Stomach (tissue), 9 donors: ENCODE measurements around the gene CCDC110. TPM values are rescaled to one million over a fixed set of nuclear protein-coding genes. Genes with fewer than 3 reads are reported as not detected.
A peak's percentile ranks its signal among the peaks of the same experiment; 100 is the strongest.

Experiments
- DNase-seq, 2 donors: peaks; one replicate each; pipeline versions ENCODE4 v3.0.0 to v3.0.0-alpha.2; 2013 to 2019
- H3K27ac ChIP-seq, 5 donors: fragments of 200-600 bp in 4 of 5; sonication (generic) in 4 of 5; one replicate each; pipeline ENCODE4 v1.5.1; 2013 to 2019; ENCODE audit warnings: mild to moderate bottlenecking in 1 of 5, moderate library complexity in 1 of 5
- H3K27me3 ChIP-seq, 3 donors: fragments of 200-600 bp; sonication (generic); one replicate each; pipeline ENCODE4 v1.5.1; 2017 to 2019; ENCODE audit warnings: mixed run types in 1 of 3
- H3K36me3 ChIP-seq, 4 donors: fragments of 200-600 bp; sonication (generic); 1 replicate in 3 of 4; 2 replicates in 1 of 4; pipeline ENCODE4 v1.5.1; 2016 to 2019
- H3K4me1 ChIP-seq, 4 donors: fragments of 200-600 bp; sonication (generic); one replicate each; pipeline ENCODE4 v1.5.1; 2016 to 2019
- H3K4me3 ChIP-seq, 4 donors: fragments of 200-600 bp; sonication (generic) in 3 of 4; one replicate each; pipeline ENCODE4 v1.5.1; 2016 to 2019; ENCODE audit warnings: mild to moderate bottlenecking in 1 of 4
- H3K9me3 ChIP-seq, 4 donors: fragments of 200-600 bp; sonication (generic); one replicate each; pipeline ENCODE4 v1.5.1; 2016 to 2019
- EP300 ChIP-seq: sonication (generic); formaldehyde crosslinking; IDR thresholded peaks from one replicate; pipeline ENCODE4 v1.6.1; 2017; ENCODE audit warnings: antibody characterized with exemption
- POLR2A ChIP-seq, 4 donors: fragments of 450-650 bp; IDR thresholded peaks; one replicate each; pipeline ENCODE4 v1.6.1; 2016; ENCODE audit warnings: antibody characterized with exemption in 4 of 4, control low read depth in 2 of 4, mild to moderate bottlenecking in 1 of 4, moderate library complexity in 1 of 4
- POLR2AphosphoS5 ChIP-seq, 3 donors: sonication (generic); formaldehyde crosslinking; IDR thresholded peaks; one replicate each; pipeline ENCODE4 v1.6.1; 2016; ENCODE audit warnings: antibody characterized with exemption in 3 of 3
- WGBS, 5 donors: extraction: QIAGEN DNeasy Blood & Tissue Kit in 3 of 5; methylation state at CpG; one replicate each; pipeline versions ENCODE4 v1.1.5 to v1.1.7; 2013 to 2018; 5-methylcytosine and 5-hydroxymethylcytosine counted together
- intact Hi-C: fragments of 100-400 bp; cut with DNase I; formaldehyde crosslinking; loops from one replicate; pipeline ENCODE4 v1.15.1; 2023; ENCODE audit warnings: low total_unique reads
- polyA plus RNA-seq, 3 donors: library from polyadenylated mRNA; stranded (reverse); fragments of 200-250 nt; gene quantifications; one replicate each; pipeline ENCODE4 v1.2.3, GENCODE V29; 2013
- total RNA-seq, 5 donors: library from RNA; depleted of rRNA; stranded (reverse); fragments of >200 nt; gene quantifications; one replicate each; pipeline versions ENCODE4 v1.1.0 to v1.2.3, GENCODE V29; 2014 to 2016
- TF ChIP-seq, protein P1 (sequence below), 7 experiments: fragments of 450-650 bp in 4 of 7; fragments of 200-600 bp in 3 of 7; sonication (generic) in 3 of 7; IDR thresholded peaks; one replicate each; pipeline ENCODE4 v1.5.1; 2016 to 2019; ENCODE audit warnings: antibody characterized with exemption in 7 of 7, control low read depth in 2 of 7, mild to moderate bottlenecking in 1 of 7
- donor health status: healthy with polysubstance abuse.
- donor health status: Bipolar disorder and iron deficiency.
- donor health status: healthy.

CCDC110 gene
- total and polyA plus RNA-seq, 8 donors, result 0.92 to 9.4 (median 4.0) TPM

DNA sequence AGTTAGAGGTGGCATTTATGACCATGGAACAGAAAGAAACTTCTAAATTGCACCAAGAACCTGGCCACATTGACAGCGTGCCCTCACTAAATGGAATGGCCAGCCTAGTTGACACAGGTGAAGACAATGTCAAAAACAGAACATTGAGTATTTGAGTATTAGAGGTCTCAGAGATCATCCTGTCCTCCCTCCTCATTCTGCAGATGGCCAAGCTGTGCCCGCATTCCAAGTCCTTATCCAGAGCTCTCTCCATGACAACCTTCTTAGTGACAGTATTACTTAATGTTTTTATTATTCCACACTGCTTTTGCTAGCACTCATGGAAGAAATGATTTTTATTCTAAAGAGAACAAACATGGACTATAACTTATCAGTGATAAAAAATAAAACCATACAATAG, 9.9 kb upstream of the CCDC110 start:
- Histone ChIP-seq H3K27ac (no peak overlapping the region), H3K4me1 (no peaks in the 10 kb centered on the region), H3K36me3 (no peaks in the 10 kb centered on the region), H3K9me3 (no peaks in the 10 kb centered on the region), H3K27me3 (no peaks in the 10 kb centered on the region), H3K4me3 (no peak overlapping the region)
- no peak for DNase-seq
- 84 to 95% (median 89%) methylated on average over 2 of the region's 2 CpGs for WGBS, 5 donors
- TF ChIP-seq POLR2AphosphoS5 (IDR thresholded peaks at IDR 0.05) (no peak), POLR2A (IDR thresholded peaks at IDR 0.05) (no peak), EP300 (no peak)
- TF ChIP-seq, protein P1, sequence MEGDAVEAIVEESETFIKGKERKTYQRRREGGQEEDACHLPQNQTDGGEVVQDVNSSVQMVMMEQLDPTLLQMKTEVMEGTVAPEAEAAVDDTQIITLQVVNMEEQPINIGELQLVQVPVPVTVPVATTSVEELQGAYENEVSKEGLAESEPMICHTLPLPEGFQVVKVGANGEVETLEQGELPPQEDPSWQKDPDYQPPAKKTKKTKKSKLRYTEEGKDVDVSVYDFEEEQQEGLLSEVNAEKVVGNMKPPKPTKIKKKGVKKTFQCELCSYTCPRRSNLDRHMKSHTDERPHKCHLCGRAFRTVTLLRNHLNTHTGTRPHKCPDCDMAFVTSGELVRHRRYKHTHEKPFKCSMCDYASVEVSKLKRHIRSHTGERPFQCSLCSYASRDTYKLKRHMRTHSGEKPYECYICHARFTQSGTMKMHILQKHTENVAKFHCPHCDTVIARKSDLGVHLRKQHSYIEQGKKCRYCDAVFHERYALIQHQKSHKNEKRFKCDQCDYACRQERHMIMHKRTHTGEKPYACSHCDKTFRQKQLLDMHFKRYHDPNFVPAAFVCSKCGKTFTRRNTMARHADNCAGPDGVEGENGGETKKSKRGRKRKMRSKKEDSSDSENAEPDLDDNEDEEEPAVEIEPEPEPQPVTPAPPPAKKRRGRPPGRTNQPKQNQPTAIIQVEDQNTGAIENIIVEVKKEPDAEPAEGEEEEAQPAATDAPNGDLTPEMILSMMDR (IDR thresholded peaks at IDR 0.05), result no peak
- intact Hi-C loops, result no loop called here

DNA sequence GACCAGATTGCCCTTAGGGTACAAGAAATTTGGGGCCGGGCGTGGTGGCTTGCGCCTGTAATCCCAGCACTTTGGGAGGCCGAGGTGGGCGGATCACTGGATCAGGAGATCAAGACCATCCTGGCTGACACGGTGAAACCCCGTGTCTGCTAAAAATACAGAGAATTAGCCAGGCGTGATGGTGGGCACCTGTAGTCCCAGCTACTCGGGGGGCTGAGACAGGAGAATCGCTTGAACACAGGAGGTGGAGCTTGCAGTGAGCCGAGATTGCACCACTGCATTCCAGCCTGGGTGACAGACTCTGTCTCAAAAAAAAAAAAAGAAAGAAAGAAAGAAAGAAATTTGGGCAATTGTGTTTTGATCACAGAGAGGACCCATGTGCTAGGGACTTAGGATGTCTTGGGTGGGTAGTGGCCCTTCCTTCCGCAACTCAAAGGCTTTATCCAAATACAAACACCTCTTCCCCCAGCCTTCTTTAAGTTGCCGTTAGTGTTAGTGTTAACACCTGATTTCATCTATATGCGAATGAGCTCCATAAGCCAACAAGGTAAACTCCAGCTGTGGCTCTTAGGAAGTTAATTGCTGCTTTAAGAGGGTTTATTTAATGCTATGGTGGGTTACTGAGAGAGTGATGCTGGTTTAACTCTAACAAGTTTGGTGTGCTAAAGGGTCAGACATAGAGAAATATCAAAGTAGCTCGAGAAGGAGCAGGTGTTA, 8.6 kb upstream of the CCDC110 start:
- Histone ChIP-seq H3K4me3 (no peak overlapping the region), H3K27ac (peak overlapping the region in 1 of 5 donors; percentile 1), H3K27me3 (no peaks in the 10 kb centered on the region), H3K9me3 (no peaks in the 10 kb centered on the region), H3K4me1 (no peaks in the 10 kb centered on the region), H3K36me3 (no peaks in the 10 kb centered on the region)
- TF ChIP-seq EP300 (no peak), POLR2A (IDR thresholded peaks at IDR 0.05) (no peak)
- TF ChIP-seq, protein P1 (IDR thresholded peaks at IDR 0.05), result no peak
- DNase-seq, result no peak
- intact Hi-C loops, result no loop called here
- WGBS, 5 donors, result 68 to 76% (median 74%) methylated on average over 15 of the region's 15 CpGs

DNA sequence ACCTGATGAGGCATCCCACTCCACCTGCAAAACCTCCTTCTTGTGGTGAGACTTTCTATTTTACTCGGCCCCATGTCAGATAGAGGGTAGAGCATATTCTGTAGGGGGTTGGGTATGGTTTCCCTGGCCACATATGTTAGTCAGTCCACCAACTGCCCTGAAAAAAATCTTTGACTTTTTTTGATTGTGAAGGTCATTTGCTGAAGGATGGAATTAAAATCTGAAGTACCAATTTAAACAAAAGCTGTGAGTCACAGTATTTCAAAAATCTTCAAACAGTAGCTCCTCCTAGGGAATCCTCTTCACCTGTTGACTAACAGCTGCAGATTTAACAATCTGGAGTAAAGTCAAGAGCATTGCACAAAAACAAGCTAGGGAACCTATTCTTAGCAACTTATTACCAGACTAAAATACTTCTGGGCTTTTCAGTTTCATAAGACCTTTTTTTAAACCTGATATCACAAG, 8.0 kb upstream of the CCDC110 start:
- intact Hi-C loops, result loop anchor here (10.0 kb wide), 1 partner anchor 115 kb away; no protein-coding TSS in a partner anchor
- 65 to 84% (median 74%) methylated on average over 1 of the region's 1 CpG for WGBS, 5 donors
- TF ChIP-seq POLR2A (IDR thresholded peaks at IDR 0.05) (no peak), EP300 (no peak), POLR2AphosphoS5 (IDR thresholded peaks at IDR 0.05) (no peak)
- TF ChIP-seq, protein P1 (IDR thresholded peaks at IDR 0.05), result no peak
- DNase-seq, result no peak
- no peaks in the 10 kb centered on the region for H3K27me3 ChIP-seq
- no peaks in the 10 kb centered on the region for H3K4me1 ChIP-seq
- H3K9me3 ChIP-seq, result no peaks in the 10 kb centered on the region
- H3K36me3 ChIP-seq, result no peaks in the 10 kb centered on the region
- peak overlapping the region in 1 of 5 donors; percentile 1 for H3K27ac ChIP-seq
- H3K4me3 ChIP-seq, result no peak overlapping the region

DNA sequence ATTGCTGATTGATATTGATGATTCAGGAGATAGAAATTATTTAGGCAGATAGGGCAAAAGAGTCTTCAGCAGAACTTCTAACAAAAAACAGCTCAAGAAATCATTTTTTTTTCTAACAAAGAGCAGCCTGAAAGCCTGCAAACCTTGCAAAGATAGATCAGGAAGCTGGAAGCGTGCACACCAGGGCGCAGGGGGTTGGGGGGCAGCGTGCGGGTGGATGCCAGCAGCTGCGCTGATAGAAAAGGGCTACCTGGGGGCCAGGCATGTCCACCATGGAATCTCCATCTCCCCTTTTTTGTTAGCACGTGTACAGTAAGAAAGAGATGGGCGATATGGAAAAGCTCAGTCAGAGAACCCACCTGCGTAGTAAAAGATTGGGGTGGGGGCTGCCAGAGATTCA, 1.7 kb upstream of the CCDC110 start:
- DNase-seq, result no peak
- WGBS, 5 donors, result 90 to 97% (median 94%) methylated on average over 8 of the region's 8 CpGs

More for the DNA sequence above, 1.7 kb upstream of the CCDC110 start:
- H3K27ac ChIP-seq, result no peak overlapping the region
- H3K4me1 ChIP-seq, result peaks cover 0 to 26% (median 16%) of the 10 kb centered on the region in 4 donors
- no peaks in the 10 kb centered on the region for H3K36me3 ChIP-seq
- no peaks in the 10 kb centered on the region for H3K9me3 ChIP-seq
- H3K4me3 ChIP-seq, result no peak overlapping the region
- intact Hi-C loops, result loop anchor here (10.0 kb wide), 1 partner anchor 122 kb away; no protein-coding TSS in a partner anchor
- no peaks in the 10 kb centered on the region for H3K27me3 ChIP-seq
- no peak for TF ChIP-seq POLR2A (IDR thresholded peaks at IDR 0.05)
- TF ChIP-seq EP300, result no peak
- TF ChIP-seq, protein P1 (IDR thresholded peaks at IDR 0.05), result no peak
- no peak for TF ChIP-seq POLR2AphosphoS5 (IDR thresholded peaks at IDR 0.05)
